ENCODE measurements around the gene C20orf144. TPM values are rescaled to one million over a fixed set of nuclear protein-coding genes. Genes with fewer than 3 reads are reported as not detected.

Gene C20orf144
- total RNA-seq, 1 experiment from 2014 or later = not detected

DNA sequence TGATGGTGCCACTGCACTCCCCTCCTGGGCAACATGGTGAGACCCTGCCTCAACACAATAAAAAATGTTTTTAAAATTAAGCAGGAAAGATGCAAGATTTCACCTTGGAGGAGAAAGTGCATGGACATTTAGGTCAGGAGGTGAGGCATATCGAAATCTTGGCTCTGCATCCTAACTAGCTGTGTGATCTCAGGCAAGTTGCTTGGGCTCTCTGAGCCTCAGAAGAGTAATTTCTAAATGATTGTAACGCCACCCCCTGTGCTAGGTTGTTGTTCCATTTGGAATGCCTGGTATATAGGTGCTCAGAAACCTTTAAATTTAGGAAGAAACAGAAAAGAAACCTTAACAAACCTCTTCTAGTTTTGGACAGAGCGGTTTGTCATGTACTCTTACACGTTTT, 35.9 kb upstream of the C20orf144 start:
- CTCF ChIA-PET = no interaction called here
- in situ Hi-C loops (cut with HindIII; ENCODE audit: low pct_unique_long_range_greater_than_20kb, low sequenced_read_pairs) (no loop called here), intact Hi-C loops (cut with micrococcal nuclease; ENCODE audit: unreplicated experiment) (no loop called here)
- no peak for ATAC-seq
- no peak for DNase-seq (ENCODE audit: low read depth, low spot score)
- no TSS peak for BruUV-seq (replicated peaks)
- POLR2A ChIA-PET = no interaction called here
- TF ChIP-seq TCF7L2 (IDR thresholded peaks at IDR 0.05; ENCODE audit: low read depth, low read length) (no peak), SIN3A (IDR thresholded peaks at IDR 0.05; ENCODE audit: borderline replicate concordance, insufficient read depth, low read depth, low read length) (no peak), POLR2AphosphoS5 (IDR thresholded peaks at IDR 0.05; ENCODE audit: low read depth, low read length) (no peak)
- TF ChIP-seq, protein P1, sequence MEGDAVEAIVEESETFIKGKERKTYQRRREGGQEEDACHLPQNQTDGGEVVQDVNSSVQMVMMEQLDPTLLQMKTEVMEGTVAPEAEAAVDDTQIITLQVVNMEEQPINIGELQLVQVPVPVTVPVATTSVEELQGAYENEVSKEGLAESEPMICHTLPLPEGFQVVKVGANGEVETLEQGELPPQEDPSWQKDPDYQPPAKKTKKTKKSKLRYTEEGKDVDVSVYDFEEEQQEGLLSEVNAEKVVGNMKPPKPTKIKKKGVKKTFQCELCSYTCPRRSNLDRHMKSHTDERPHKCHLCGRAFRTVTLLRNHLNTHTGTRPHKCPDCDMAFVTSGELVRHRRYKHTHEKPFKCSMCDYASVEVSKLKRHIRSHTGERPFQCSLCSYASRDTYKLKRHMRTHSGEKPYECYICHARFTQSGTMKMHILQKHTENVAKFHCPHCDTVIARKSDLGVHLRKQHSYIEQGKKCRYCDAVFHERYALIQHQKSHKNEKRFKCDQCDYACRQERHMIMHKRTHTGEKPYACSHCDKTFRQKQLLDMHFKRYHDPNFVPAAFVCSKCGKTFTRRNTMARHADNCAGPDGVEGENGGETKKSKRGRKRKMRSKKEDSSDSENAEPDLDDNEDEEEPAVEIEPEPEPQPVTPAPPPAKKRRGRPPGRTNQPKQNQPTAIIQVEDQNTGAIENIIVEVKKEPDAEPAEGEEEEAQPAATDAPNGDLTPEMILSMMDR (IDR thresholded peaks at IDR 0.05) = no peak
- TF ChIP-seq, protein P2, sequence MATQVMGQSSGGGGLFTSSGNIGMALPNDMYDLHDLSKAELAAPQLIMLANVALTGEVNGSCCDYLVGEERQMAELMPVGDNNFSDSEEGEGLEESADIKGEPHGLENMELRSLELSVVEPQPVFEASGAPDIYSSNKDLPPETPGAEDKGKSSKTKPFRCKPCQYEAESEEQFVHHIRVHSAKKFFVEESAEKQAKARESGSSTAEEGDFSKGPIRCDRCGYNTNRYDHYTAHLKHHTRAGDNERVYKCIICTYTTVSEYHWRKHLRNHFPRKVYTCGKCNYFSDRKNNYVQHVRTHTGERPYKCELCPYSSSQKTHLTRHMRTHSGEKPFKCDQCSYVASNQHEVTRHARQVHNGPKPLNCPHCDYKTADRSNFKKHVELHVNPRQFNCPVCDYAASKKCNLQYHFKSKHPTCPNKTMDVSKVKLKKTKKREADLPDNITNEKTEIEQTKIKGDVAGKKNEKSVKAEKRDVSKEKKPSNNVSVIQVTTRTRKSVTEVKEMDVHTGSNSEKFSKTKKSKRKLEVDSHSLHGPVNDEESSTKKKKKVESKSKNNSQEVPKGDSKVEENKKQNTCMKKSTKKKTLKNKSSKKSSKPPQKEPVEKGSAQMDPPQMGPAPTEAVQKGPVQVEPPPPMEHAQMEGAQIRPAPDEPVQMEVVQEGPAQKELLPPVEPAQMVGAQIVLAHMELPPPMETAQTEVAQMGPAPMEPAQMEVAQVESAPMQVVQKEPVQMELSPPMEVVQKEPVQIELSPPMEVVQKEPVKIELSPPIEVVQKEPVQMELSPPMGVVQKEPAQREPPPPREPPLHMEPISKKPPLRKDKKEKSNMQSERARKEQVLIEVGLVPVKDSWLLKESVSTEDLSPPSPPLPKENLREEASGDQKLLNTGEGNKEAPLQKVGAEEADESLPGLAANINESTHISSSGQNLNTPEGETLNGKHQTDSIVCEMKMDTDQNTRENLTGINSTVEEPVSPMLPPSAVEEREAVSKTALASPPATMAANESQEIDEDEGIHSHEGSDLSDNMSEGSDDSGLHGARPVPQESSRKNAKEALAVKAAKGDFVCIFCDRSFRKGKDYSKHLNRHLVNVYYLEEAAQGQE (IDR thresholded peaks at IDR 0.05; ENCODE audit: insufficient read depth in 1 of 2, low read depth in 2 of 2, low read length in 1 of 2) = no peak
- Histone ChIP-seq H3K27ac (ENCODE audit: low read length) (no peak overlapping the region), H3K9me3 (ENCODE audit: control insufficient read depth, insufficient read depth, low read depth, low read length) (no peaks in the 10 kb centered on the region), H3K4me1 (ENCODE audit: control insufficient read depth, insufficient read depth, low read length) (no peaks in the 10 kb centered on the region), H3K36me3 (ENCODE audit: control insufficient read depth, insufficient read depth, low read length) (no peaks in the 10 kb centered on the region; the same call in 1 of the 2 replicates), H3K27me3 (ENCODE audit: control insufficient read depth, insufficient read depth, low read length) (no peaks in the 10 kb centered on the region), H3K4me3 (ENCODE audit: low read depth in 2 of 2, low read length in 2 of 2) (no peak overlapping the region)

DNA sequence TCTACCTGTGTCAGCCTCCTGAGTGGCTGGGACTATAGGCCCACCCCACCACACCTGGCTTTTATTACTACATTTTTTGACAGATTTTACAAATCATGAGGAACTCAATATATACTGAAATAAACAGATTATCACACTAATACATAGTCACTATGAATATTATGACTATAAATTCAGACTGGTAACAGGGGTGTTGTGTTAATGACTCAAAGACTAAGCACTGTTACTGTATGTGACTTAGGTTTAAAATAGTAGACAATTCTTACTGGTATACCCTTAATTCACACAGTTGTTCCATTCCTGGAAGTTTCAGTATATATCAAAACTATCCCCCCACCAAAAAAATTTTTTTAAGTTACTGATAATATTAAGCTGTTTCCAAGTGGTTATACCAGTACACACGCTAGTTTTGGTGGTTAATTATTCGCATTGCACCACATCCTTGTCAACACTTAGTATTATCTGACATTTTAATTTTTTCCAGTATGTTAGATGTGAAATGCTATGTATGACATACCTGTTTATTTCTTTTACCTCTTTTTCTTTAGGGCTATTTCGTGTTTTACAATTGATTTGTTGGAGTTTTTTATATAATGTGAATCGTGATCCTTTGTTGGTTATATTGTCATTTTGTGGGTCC, 34.4 kb upstream of the C20orf144 start:
- CTCF ChIA-PET = no interaction called here
- DNase-seq (ENCODE audit: low read depth, low spot score) (no peak), ATAC-seq (no peak)
- in situ Hi-C loops (cut with HindIII; ENCODE audit: low pct_unique_long_range_greater_than_20kb, low sequenced_read_pairs) = no loop called here
- no TSS peak for BruUV-seq (replicated peaks)
- H3K27ac ChIP-seq (ENCODE audit: low read length) = no peak overlapping the region
- no peaks in the 10 kb centered on the region for H3K4me1 ChIP-seq (ENCODE audit: control insufficient read depth, insufficient read depth, low read length)
- no peak overlapping the region for H3K4me3 ChIP-seq (ENCODE audit: low read depth in 2 of 2, low read length in 2 of 2)
- H3K27me3 ChIP-seq (ENCODE audit: control insufficient read depth, insufficient read depth, low read length) = no peaks in the 10 kb centered on the region
- intact Hi-C loops (cut with micrococcal nuclease; ENCODE audit: unreplicated experiment) = no loop called here
- H3K36me3 ChIP-seq (ENCODE audit: control insufficient read depth, insufficient read depth, low read length) = no peaks in the 10 kb centered on the region; the same call in 1 of the 2 replicates
- no peak for TF ChIP-seq POLR2AphosphoS5 (IDR thresholded peaks at IDR 0.05; ENCODE audit: low read depth, low read length)
- TF ChIP-seq, protein P2 (IDR thresholded peaks at IDR 0.05; ENCODE audit: insufficient read depth in 1 of 2, low read depth in 2 of 2, low read length in 1 of 2) = no peak
- TF ChIP-seq TCF7L2 (IDR thresholded peaks at IDR 0.05; ENCODE audit: low read depth, low read length) = no peak
- TF ChIP-seq, protein P1 (IDR thresholded peaks at IDR 0.05) = no peak
- TF ChIP-seq SIN3A (IDR thresholded peaks at IDR 0.05; ENCODE audit: borderline replicate concordance, insufficient read depth, low read depth, low read length) = no peak
- POLR2A ChIA-PET = no interaction called here
- H3K9me3 ChIP-seq (ENCODE audit: control insufficient read depth, insufficient read depth, low read depth, low read length) = no peaks in the 10 kb centered on the region
